PC-3 (cell line): ENCODE results near the gene SPACA4. TPM values are rescaled to one million over a fixed set of nuclear protein-coding genes. Genes with fewer than 3 reads are reported as not detected.

ENCODE experiments used
- ATAC-seq: fragments of 200-7000 bp; cut with Tn5 transposase; 2 replicates; pipeline ENCODE4 v1.9.1; 2020; ENCODE audit warnings: mild to moderate bottlenecking, moderate library complexity
- BruUV-seq: library from RNA; stranded (reverse); fragments of 400-500 nt; replicated peaks from 2 replicates; lab custom pipeline; 2021; lab: Mats Ljungman, UMichigan
- CTCF ChIA-PET: fragments of 300-600 bp; sonication (Branson Sonifier 250); formaldehyde crosslinking; loops from one replicate; lab custom pipeline; 2022; ENCODE audit warnings: antibody characterized with exemption; lab: Charles Lee
- POLR2A ChIA-PET: fragments of 300-600 bp; sonication (Branson Sonifier 250); formaldehyde crosslinking; loops from one replicate; lab custom pipeline; 2022; ENCODE audit warnings: antibody characterized with exemption; ENCODE audit not compliant: unreplicated experiment; lab: Charles Lee
- DNase-seq: peaks from one replicate; pipeline ENCODE4 v3.0.0-alpha.2; 2015
- H2AFZ ChIP-seq: fragments of 300-600 bp; sonication (generic); 2 replicates; pipeline ENCODE4 v1.6.0; 2016; ENCODE audit warnings: antibody characterized with exemption, low read length
- H3F3A ChIP-seq: fragments of 300-600 bp; sonication (generic); one replicate; pipeline ENCODE4 v1.6.0; 2017; ENCODE audit warnings: antibody characterized with exemption, low read length, control low read depth, mild to moderate bottlenecking; ENCODE audit not compliant: unreplicated experiment
- H3K27ac ChIP-seq: fragments of 300-600 bp; sonication (generic); 2 replicates; pipeline ENCODE4 v1.5.1; 2016; ENCODE audit warnings: mild to moderate bottlenecking, low read length
- H3K27me3 ChIP-seq: fragments of 300-600 bp; sonication (generic); 2 replicates; pipeline ENCODE4 v1.6.1; 2016; ENCODE audit warnings: low read length, mixed read lengths
- H3K36me3 ChIP-seq: fragments of 300-600 bp; sonication (generic); 2 replicates; pipeline ENCODE4 v1.6.1; 2016; ENCODE audit warnings: low read depth, mixed run types, low read length, mixed read lengths
- H3K4me1 ChIP-seq: fragments of 300-600 bp; sonication (generic); 2 replicates; pipeline ENCODE4 v1.5.1; 2016; ENCODE audit warnings: low read length; ENCODE audit not compliant: insufficient read depth
- H3K4me2 ChIP-seq: fragments of 300-600 bp; sonication (generic); 2 replicates; pipeline ENCODE4 v1.6.0; 2016; ENCODE audit warnings: low read length
- H3K4me3 ChIP-seq: fragments of 300-600 bp; sonication (generic); 2 replicates; pipeline ENCODE4 v1.5.1; 2016; ENCODE audit warnings: mild to moderate bottlenecking, low read length, mixed read lengths
- H3K79me2 ChIP-seq: fragments of 300-600 bp; sonication (generic); 2 replicates; pipeline ENCODE4 v1.6.1; 2017; ENCODE audit warnings: low read length, mixed read lengths
- H3K9ac ChIP-seq: fragments of 300-600 bp; sonication (generic); 2 replicates; pipeline ENCODE4 v1.6.0; 2016; ENCODE audit warnings: mild to moderate bottlenecking, low read length
- H3K9me2 ChIP-seq: fragments of 300-600 bp; sonication (generic); replicated peaks from 2 replicates; pipeline ENCODE4 v1.6.1; 2016; ENCODE audit warnings: mixed run types, low read length, mixed read lengths
- H3K9me3 ChIP-seq: fragments of 300-600 bp; sonication (generic); 2 replicates; pipeline ENCODE4 v1.6.1; 2016; ENCODE audit warnings: low read length, mixed read lengths
- H4K20me1 ChIP-seq: fragments of 300-600 bp; sonication (generic); 2 replicates; pipeline ENCODE4 v1.6.1; 2016; ENCODE audit warnings: low read length, mixed read lengths
- EZH2 ChIP-seq: fragments of 300-600 bp; sonication (generic); IDR thresholded peaks from one replicate; pipeline ENCODE4 v1.6.1; 2017; ENCODE audit warnings: antibody characterized with exemption, mild to moderate bottlenecking, low read length; ENCODE audit not compliant: unreplicated experiment
- EZH2phosphoT487 ChIP-seq: fragments of 300-600 bp; sonication (generic); IDR thresholded peaks from 2 replicates; pipeline ENCODE4 v1.6.1; 2018; ENCODE audit warnings: mild to moderate bottlenecking, antibody characterized with exemption, low read length, borderline replicate concordance
- intact Hi-C: fragments of 100-400 bp; cut with micrococcal nuclease; formaldehyde crosslinking; loops from 2 replicates; pipeline ENCODE4 v1.9.0; 2023
- total RNA-seq: library from RNA; depleted of rRNA; stranded (reverse); fragments of >200 nt; gene quantifications from 2 replicates; pipeline ENCODE4 v1.2.3, GENCODE V29; 2014
- TF ChIP-seq, protein P1 (sequence below): fragments of 300-600 bp; sonication (generic); conservative IDR thresholded peaks from 2 replicates; pipeline ENCODE4 v1.5.1; 2017; ENCODE audit warnings: antibody characterized with exemption, low read depth, mild to moderate bottlenecking, low read length

SPACA4 gene
- total RNA-seq, 1 experiment from 2014 or later: not detected

DNA sequence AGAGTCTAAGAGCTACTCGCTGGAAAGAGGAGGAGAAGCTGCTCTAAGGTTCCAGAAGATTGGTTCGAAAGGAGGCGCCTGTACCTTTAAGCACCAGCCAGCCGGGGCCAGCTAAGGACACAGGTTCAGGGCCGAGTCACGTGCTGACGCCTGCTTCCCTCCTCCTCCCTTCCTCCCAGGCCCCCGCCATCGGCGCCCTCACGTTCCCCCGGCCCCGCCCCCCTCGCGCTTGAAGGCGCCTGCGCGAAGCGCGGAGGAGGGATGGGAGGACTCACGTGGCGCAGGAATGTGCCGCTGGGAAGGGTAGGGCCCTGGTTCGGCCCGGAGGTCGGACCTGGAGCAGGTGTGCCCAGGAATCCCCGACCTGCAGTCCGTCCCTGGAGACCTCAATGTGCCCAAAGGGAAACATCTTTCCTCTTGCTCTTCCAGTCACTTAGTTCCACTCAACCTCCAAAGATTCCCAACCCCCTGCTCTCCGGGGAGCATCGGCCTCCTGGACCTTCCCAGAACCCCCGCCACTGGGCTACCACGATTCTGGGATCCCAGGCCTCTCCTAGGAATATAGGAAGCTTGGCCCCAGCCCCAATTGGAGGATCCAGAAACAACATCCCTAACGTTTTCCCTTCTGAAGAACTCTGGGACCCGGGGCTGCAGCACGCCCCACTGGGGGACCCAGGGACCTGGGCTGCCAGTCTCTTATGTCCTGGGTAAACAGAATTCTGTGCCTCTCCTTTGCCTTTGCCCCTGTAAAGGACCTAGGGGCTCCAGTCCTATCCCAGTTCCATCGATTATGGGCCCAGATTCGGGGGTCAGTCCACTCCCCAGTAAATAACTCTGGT is 28.1 kb downstream of the SPACA4 start:
- ChIA-PET POLR2A (interaction anchor here (0.7 kb wide), 2 partner anchors 50 to 86 kb away, joined by 3 to 4 read pairs; no protein-coding TSS in a partner anchor), CTCF (no interaction called here)
- Histone ChIP-seq H3K4me3 (peak overlapping the region; percentile 80; the same call in 1 of the 2 replicates), H3K4me2 (peak overlapping the region; percentile 96), H3K27me3 (no peaks in the 10 kb centered on the region), H3K36me3 (no peaks in the 10 kb centered on the region), H3F3A (peaks cover 3% of the 10 kb centered on the region), H3K79me2 (no peaks in the 10 kb centered on the region), H4K20me1 (no peaks in the 10 kb centered on the region), H3K9me2 (no peaks in the 10 kb centered on the region), H2AFZ (peak overlapping the region; percentile 39), H3K9ac (peak overlapping the region; percentile 35), H3K9me3 (no peaks in the 10 kb centered on the region), H3K27ac (peak overlapping the region; percentile 67), H3K4me1 (peaks cover 24% of the 10 kb centered on the region)
- ATAC-seq (peak; percentile 37), DNase-seq (peak; percentile 91)
- TF ChIP-seq, protein P1, sequence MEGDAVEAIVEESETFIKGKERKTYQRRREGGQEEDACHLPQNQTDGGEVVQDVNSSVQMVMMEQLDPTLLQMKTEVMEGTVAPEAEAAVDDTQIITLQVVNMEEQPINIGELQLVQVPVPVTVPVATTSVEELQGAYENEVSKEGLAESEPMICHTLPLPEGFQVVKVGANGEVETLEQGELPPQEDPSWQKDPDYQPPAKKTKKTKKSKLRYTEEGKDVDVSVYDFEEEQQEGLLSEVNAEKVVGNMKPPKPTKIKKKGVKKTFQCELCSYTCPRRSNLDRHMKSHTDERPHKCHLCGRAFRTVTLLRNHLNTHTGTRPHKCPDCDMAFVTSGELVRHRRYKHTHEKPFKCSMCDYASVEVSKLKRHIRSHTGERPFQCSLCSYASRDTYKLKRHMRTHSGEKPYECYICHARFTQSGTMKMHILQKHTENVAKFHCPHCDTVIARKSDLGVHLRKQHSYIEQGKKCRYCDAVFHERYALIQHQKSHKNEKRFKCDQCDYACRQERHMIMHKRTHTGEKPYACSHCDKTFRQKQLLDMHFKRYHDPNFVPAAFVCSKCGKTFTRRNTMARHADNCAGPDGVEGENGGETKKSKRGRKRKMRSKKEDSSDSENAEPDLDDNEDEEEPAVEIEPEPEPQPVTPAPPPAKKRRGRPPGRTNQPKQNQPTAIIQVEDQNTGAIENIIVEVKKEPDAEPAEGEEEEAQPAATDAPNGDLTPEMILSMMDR: no peak
- TF ChIP-seq EZH2 (no peak), EZH2phosphoT487 (no peak)
- intact Hi-C loops: no loop called here
- BruUV-seq: TSS peak; percentile 92

DNA sequence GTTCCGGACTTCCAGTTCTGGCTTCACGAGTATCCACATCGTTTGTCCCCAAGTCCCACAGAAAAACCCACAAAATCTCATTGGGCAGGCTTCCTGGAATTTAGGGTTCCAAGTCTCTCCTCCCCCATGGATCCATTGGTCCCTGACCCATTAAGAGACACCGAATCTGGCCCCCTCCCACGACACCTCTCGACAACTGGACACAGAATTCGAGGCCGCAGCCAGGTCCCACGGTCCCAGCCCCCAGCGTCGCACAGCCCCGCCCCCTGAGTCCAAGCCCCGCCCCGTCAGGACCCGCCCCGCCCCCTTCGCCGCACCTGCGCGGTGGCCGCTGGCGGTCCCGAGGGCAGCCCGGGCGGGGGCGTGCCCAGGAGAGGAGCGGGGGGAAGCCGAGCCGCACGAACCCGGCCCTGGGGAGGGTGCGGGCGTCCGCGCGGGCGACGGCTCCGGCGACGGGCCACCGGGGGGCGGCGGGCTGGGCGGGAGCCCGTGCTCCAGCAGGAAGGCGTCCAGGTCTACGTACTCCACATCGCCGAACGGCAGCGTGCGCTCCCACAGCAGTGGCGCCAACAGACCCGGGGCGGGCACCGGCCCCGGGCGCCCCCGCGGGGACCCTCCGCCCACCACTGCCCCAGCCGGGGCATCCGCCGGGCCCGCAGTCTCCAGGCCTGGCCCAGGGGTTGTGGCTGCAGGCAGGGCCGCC is 28.9 kb downstream of the SPACA4 start:
- Histone ChIP-seq H3F3A (peaks cover 3% of the 10 kb centered on the region), H3K27me3 (no peaks in the 10 kb centered on the region), H3K9me2 (no peaks in the 10 kb centered on the region), H3K4me1 (peaks cover 24% of the 10 kb centered on the region), H3K27ac (peak overlapping the region; percentile 67), H3K4me3 (peak overlapping the region; percentile 80), H2AFZ (peak overlapping the region; percentile 67; the same call in 1 of the 2 replicates), H3K9me3 (no peaks in the 10 kb centered on the region), H3K79me2 (no peaks in the 10 kb centered on the region), H4K20me1 (no peaks in the 10 kb centered on the region), H3K36me3 (no peaks in the 10 kb centered on the region), H3K4me2 (peak overlapping the region; percentile 96), H3K9ac (peak overlapping the region; percentile 68)
- ATAC-seq: peak; percentile 18
- no peak for TF ChIP-seq EZH2
- TF ChIP-seq, protein P1: no peak
- TF ChIP-seq EZH2phosphoT487: no peak
- BruUV-seq: no TSS peak
- ChIA-PET CTCF (no interaction called here), POLR2A (interaction anchor here (0.7 kb wide), 1 partner anchor 51 kb away, joined by 3 read pairs; no protein-coding TSS in a partner anchor)
- intact Hi-C loops: no loop called here
- peak; percentile 54 for DNase-seq
